ENCODE measurements around the gene LRRC14B. TPM values are rescaled to one million over a fixed set of nuclear protein-coding genes. Genes with fewer than 3 reads are reported as not detected.
A peak's percentile ranks its signal among the peaks of the same experiment; 100 is the strongest.

LRRC14B gene
- total RNA-seq, 4 donors from 2014 or later: 11.6 to 39.0 (median 27.2) TPM

DNA sequence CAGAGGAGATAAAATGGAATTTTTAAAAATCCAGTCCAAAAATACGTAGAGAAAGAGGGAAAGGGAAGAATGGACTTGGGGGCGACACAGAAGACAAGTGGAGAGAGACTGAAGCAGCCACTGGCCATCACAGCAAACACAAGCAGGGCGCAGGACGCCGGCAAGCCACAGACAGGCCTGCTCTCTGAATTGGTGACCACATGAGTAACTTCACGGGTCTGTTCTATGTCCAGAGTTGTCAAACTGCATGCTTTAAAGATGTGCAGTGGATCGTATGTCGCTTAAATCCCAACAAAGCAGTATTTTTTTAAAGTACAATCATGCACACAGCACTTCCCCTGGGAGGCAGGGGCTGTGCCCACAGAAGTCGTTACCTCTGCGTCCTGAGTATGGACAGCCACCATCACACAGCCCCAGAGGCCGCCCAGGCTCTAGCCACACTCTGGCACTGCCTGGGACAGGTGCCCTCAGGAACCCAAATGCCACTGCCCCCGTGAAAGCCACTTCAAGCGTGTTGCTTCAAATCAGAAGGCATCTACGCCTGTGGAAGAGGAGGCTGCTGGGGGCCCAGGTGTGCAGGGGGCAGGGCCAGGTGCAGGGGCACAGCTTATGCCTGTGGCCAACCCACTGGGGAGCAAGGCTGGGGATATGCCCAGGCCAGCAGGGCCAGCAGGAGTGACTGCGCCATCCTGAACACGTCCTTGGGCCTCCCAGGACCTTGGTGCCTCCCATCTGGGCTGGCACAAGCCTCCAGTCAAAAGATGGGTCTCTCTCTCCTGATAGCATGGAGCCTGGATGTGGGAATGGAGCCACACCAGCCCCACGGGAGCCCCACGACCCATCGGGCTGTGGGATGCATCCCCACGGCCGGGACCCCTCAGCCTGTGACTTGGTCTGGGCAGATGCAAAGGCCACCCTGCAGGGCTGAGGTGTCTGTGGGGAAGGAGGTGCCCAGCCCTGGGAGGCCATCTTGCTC, 5.9 kb upstream of the LRRC14B start:
- Histone ChIP-seq H3K4me1 (peaks cover 26 to 32% of the 10 kb centered on the region in 2 donors), H3K36me3 (no peaks in the 10 kb centered on the region), H3K27me3 (peaks cover 0 to 1% (median 0%) of the 10 kb centered on the region in 3 donors), H3K9me3 (no peaks in the 10 kb centered on the region), H3K27ac (no peak overlapping the region), H3K4me3 (no peak overlapping the region)
- TF ChIP-seq POLR2A (IDR thresholded peaks at IDR 0.05): no peak
- no peak for TF ChIP-seq CTCF (IDR thresholded peaks at IDR 0.05 in 4 of 5, conservative IDR thresholded peaks at IDR 0.05 in 1 of 5)
- ATAC-seq: no peak
- intact Hi-C loops (cut with DNase I; ENCODE audit: low total_unique reads) (no loop called here), in situ Hi-C loops (cut with MboI; ENCODE audit: low sequenced_read_pairs in 4 of 4) (no loop called here)
- DNase-seq: no peak

DNA sequence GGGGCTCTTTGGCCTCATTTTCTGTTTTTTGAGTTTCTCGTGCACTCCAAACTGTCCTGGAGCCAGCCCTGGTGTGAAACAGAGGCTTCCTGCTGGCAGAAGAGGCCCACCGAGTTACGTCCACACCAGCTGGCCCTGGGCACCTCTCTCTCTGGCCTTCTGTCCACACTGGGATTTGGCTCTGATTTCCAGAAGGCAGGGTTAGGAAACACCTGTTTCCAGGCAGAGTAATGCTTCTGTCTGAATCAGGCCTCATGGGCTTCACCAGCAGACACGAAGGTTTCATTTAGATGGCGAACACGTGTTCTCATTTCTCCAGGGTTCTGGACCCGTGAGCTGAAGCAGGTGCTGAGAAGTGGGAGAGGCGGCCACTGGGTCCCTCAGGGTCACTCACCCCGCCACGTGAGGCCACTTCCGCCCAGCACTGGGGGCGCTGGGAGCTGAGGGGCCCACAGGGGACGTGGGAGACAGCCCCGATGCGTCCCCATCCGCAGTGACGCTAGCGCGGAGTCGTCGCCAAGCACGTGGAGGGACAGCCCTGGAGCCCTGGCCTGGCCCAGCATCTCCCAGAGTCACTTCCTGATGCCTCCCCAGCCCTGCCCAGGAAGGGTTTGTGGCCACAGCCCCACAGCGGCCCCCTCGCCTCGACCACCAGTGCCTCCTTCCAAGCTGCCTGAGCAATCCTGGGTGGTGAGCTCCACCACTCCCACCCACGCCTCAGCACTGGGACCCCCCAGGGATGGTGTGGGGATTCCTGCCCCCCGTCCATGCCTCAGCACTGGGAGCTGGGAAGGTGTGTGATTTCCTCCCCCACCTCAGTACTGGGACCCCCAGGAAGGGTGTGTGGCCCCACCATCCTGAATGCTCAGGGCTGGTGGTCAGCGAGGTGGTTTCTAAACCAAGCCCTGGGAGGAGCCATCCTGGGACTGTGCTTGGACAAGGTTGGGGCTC, 4.9 kb upstream of the LRRC14B start:
- Histone ChIP-seq H3K36me3 (no peaks in the 10 kb centered on the region), H3K27me3 (no peaks in the 10 kb centered on the region), H3K9me3 (no peaks in the 10 kb centered on the region), H3K27ac (no peak overlapping the region), H3K4me1 (peaks cover 29 to 37% of the 10 kb centered on the region in 2 donors), H3K4me3 (no peak overlapping the region)
- no peak for DNase-seq
- intact Hi-C loops (cut with DNase I; ENCODE audit: low total_unique reads) (no loop called here), in situ Hi-C loops (cut with MboI; ENCODE audit: low sequenced_read_pairs in 4 of 4) (no loop called here)
- TF ChIP-seq CTCF (IDR thresholded peaks at IDR 0.05 in 4 of 5, conservative IDR thresholded peaks at IDR 0.05 in 1 of 5) (no peak), POLR2A (IDR thresholded peaks at IDR 0.05) (no peak)
- ATAC-seq: no peak

DNA sequence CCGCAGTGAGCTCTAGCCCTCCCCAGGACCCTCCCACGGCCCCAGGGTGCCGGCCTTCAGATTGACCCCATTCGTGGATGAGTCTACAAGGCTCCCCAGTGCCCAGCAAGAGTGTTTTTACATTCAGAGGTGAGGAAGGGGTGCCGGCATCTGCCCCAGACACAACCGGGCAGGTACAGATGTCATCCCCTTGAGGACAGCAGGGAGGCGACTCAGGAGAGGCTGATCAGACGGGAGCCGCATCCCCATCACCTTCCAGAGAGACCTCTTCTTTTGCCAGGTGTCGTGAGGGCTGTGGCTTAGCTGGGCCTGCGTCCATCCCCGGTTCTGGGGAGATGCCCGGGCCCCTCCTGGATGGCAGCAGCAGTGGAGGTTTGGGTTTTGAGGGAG, 4.3 kb upstream of the LRRC14B start:
- no peak for TF ChIP-seq CTCF (IDR thresholded peaks at IDR 0.05 in 4 of 5, conservative IDR thresholded peaks at IDR 0.05 in 1 of 5)
- no peak for TF ChIP-seq POLR2A (IDR thresholded peaks at IDR 0.05)
- intact Hi-C loops (cut with DNase I; ENCODE audit: low total_unique reads) (no loop called here), in situ Hi-C loops (cut with MboI; ENCODE audit: low sequenced_read_pairs in 4 of 4) (no loop called here)

GRCh38 chr5:187617-188451, 3.5 kb upstream of the LRRC14B start:
- H3K4me3 ChIP-seq: peak overlapping the region; percentile 35 to 58 (median 41)
- H3K27ac ChIP-seq: peak overlapping the region; percentile 95 to 100 (median 99)
- TF ChIP-seq CTCF (IDR thresholded peaks at IDR 0.05 in 4 of 5, conservative IDR thresholded peaks at IDR 0.05 in 1 of 5) (no peak), POLR2A (IDR thresholded peaks at IDR 0.05) (no peak)
- H3K4me1 ChIP-seq: peaks cover 44 to 50% of the 10 kb centered on the region in 2 donors
- ATAC-seq (no peak), DNase-seq (no peak)
- in situ Hi-C loops (cut with MboI; ENCODE audit: low sequenced_read_pairs in 4 of 4) (no loop called here), intact Hi-C loops (cut with DNase I; ENCODE audit: low total_unique reads) (loop anchor here (1.0 kb wide), 1 partner anchor 30 kb away; the partner anchor contains the start of genes CCDC127 and SDHA)
- no peaks in the 10 kb centered on the region for H3K9me3 ChIP-seq
- no peaks in the 10 kb centered on the region for H3K36me3 ChIP-seq
- no peaks in the 10 kb centered on the region for H3K27me3 ChIP-seq

More for the DNA sequence above, 4.3 kb upstream of the LRRC14B start:
- Histone ChIP-seq H3K9me3 (no peaks in the 10 kb centered on the region), H3K27me3 (no peaks in the 10 kb centered on the region), H3K27ac (no peak overlapping the region), H3K4me1 (peaks cover 36 to 44% of the 10 kb centered on the region in 2 donors), H3K36me3 (no peaks in the 10 kb centered on the region), H3K4me3 (no peak overlapping the region)
- DNase-seq: no peak
- ATAC-seq: no peak
